ENCODE data around the gene CHMP6. TPM values are rescaled to one million over a fixed set of nuclear protein-coding genes. Genes with fewer than 3 reads are reported as not detected.

Gene CHMP6
- total RNA-seq, 2 donors from 2014 or later: 10.4 to 32.3 TPM

- Histone ChIP-seq H3K4me3 (no peak overlapping the region), H3K4me1 (peaks cover 7% of the 10 kb centered on the region), H3K27me3 (peaks cover 0 to 15% of the 10 kb centered on the region in 2 donors), H3K36me3 (replicated peaks in 1 of 2; ENCODE audit: insufficient read depth in 1 of 2, low read depth in 2 of 2) (no peaks in the 10 kb centered on the region), H3K9me3 (no peaks in the 10 kb centered on the region), H3K27ac (no peak overlapping the region)
- DNase-seq (peak in 1 of 4 donors; percentile 11), ATAC-seq (no peak)
- TF ChIP-seq POLR2A (IDR thresholded peaks at IDR 0.05): no peak
- TF ChIP-seq, protein P1, sequence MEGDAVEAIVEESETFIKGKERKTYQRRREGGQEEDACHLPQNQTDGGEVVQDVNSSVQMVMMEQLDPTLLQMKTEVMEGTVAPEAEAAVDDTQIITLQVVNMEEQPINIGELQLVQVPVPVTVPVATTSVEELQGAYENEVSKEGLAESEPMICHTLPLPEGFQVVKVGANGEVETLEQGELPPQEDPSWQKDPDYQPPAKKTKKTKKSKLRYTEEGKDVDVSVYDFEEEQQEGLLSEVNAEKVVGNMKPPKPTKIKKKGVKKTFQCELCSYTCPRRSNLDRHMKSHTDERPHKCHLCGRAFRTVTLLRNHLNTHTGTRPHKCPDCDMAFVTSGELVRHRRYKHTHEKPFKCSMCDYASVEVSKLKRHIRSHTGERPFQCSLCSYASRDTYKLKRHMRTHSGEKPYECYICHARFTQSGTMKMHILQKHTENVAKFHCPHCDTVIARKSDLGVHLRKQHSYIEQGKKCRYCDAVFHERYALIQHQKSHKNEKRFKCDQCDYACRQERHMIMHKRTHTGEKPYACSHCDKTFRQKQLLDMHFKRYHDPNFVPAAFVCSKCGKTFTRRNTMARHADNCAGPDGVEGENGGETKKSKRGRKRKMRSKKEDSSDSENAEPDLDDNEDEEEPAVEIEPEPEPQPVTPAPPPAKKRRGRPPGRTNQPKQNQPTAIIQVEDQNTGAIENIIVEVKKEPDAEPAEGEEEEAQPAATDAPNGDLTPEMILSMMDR (IDR thresholded peaks at IDR 0.05): no peak
- 55 to 73% methylated on average over 12 to 17 of the region's 17 CpGs for WGBS, 2 donors
- intact Hi-C loops (cut with DNase I): loop anchor here (5.0 kb wide), 1 partner anchor 560 kb away; no protein-coding TSS in a partner anchor
These were observed 9.1 kb upstream of the CHMP6 start for GRCh38 chr17:80982426-80982974.

DNA sequence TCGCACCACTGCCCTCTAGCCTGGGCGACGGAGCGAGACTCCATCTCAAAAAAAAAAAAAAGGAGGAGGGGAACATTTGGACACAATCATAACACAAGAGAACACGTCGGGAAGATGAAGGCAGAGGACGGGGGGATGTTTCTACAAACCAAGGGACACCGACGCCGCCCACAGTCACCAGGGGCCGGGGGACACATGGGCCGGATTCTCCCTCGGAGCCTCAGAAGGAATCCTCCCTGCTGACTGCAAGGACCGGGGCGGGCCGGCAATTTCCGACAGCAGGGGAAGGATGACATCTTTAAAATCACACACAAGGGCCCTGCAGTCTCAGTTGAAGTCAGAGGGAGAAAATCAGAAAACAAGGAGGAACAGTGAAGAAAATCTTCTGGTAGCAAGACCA is 8.1 kb upstream of the CHMP6 start:
- Histone ChIP-seq H3K27ac (no peak overlapping the region), H3K36me3 (replicated peaks in 1 of 2; ENCODE audit: insufficient read depth in 1 of 2, low read depth in 2 of 2) (no peaks in the 10 kb centered on the region), H3K9me3 (no peaks in the 10 kb centered on the region), H3K4me1 (peaks cover 9% of the 10 kb centered on the region), H3K27me3 (peaks cover 0 to 15% of the 10 kb centered on the region in 2 donors), H3K4me3 (no peak overlapping the region)
- DNase-seq: no peak
- ATAC-seq: no peak
- intact Hi-C loops (cut with DNase I): loop anchor here (5.0 kb wide), 1 partner anchor 561 kb away; no protein-coding TSS in a partner anchor
- WGBS, 2 donors: 77% methylated on average over 15 to 17 of the region's 17 CpGs
- TF ChIP-seq POLR2A (IDR thresholded peaks at IDR 0.05): no peak
- TF ChIP-seq, protein P1 (IDR thresholded peaks at IDR 0.05): no peak

GRCh38 chr17:80984749-80985148 is 6.9 kb upstream of the CHMP6 start:
- Histone ChIP-seq H3K4me3 (no peak overlapping the region), H3K27me3 (peaks cover 0 to 14% of the 10 kb centered on the region in 2 donors), H3K27ac (no peak overlapping the region), H3K9me3 (no peaks in the 10 kb centered on the region), H3K4me1 (peaks cover 18% of the 10 kb centered on the region), H3K36me3 (replicated peaks in 1 of 2; ENCODE audit: insufficient read depth in 1 of 2, low read depth in 2 of 2) (no peaks in the 10 kb centered on the region)
- intact Hi-C loops (cut with DNase I): loop anchor here (5.0 kb wide), 1 partner anchor 562 kb away; no protein-coding TSS in a partner anchor
- ATAC-seq (no peak), DNase-seq (no peak)
- WGBS, 2 donors: 47 to 59% methylated on average over 7 of the region's 7 CpGs
- TF ChIP-seq POLR2A (IDR thresholded peaks at IDR 0.05): no peak
- TF ChIP-seq, protein P1 (IDR thresholded peaks at IDR 0.05): no peak

- H3K27me3 ChIP-seq: peaks cover 0 to 8% of the 10 kb centered on the region in 2 donors
- peaks cover 19% of the 10 kb centered on the region for H3K4me1 ChIP-seq
- DNase-seq (no peak), ATAC-seq (no peak)
- TF ChIP-seq POLR2A (IDR thresholded peaks at IDR 0.05): no peak
- TF ChIP-seq, protein P1 (IDR thresholded peaks at IDR 0.05): no peak
- intact Hi-C loops (cut with DNase I): no loop called here
- no peak overlapping the region for H3K4me3 ChIP-seq
- no peaks in the 10 kb centered on the region for H3K36me3 ChIP-seq (replicated peaks in 1 of 2; ENCODE audit: insufficient read depth in 1 of 2, low read depth in 2 of 2)
- H3K9me3 ChIP-seq: no peaks in the 10 kb centered on the region
- 65 to 80% methylated on average over 6 to 7 of the region's 7 CpGs for WGBS, 2 donors
- H3K27ac ChIP-seq: no peak overlapping the region
These were observed 5.6 kb upstream of the CHMP6 start for GRCh38 chr17:80986046-80986445.
